ENCODE data around the gene TMEM132A.

Gene TMEM132A

GRCh38 chr11:60924906-60925853 lies 920 bp downstream of the TMEM132A start:
- peaks cover 36% of the 10 kb centered on the region for H3K36me3 ChIP-seq (ENCODE audit: insufficient read depth, low read length)
- H3K4me1 ChIP-seq (ENCODE audit: insufficient read depth, low read length), result no peaks in the 10 kb centered on the region
- no peak overlapping the region for H3K4me2 ChIP-seq (ENCODE audit: insufficient read depth, low read length)
- H3K27me3 ChIP-seq (ENCODE audit: insufficient read depth, low read length, poor library complexity), result no peaks in the 10 kb centered on the region
- peaks cover 37% of the 10 kb centered on the region for H4K20me1 ChIP-seq (ENCODE audit: insufficient read depth, low read length)
- H2AFZ ChIP-seq (ENCODE audit: low read depth, low read length), result no peak overlapping the region
- ATAC-seq (ENCODE audit: insufficient read depth, low read depth) (no peak), DNase-seq (no peak)
- H3K9me3 ChIP-seq (ENCODE audit: insufficient read depth, low read length, severe bottlenecking), result no peaks in the 10 kb centered on the region
- no peak overlapping the region for H3K27ac ChIP-seq (ENCODE audit: low read length)
- no peak overlapping the region for H3K4me3 ChIP-seq (ENCODE audit: low read depth in 1 of 2, low read length in 2 of 2)
- no peak overlapping the region for H3K9ac ChIP-seq (ENCODE audit: low read depth, low read length)
- no peaks in the 10 kb centered on the region for H3K79me2 ChIP-seq (ENCODE audit: insufficient read depth, low read length)
- TF ChIP-seq CTCF (IDR thresholded peaks at IDR 0.05; ENCODE audit: borderline replicate concordance, extremely low read depth, low read length, poor library complexity, severe bottlenecking) (no peak), EZH2 (IDR thresholded peaks at IDR 0.05; ENCODE audit: borderline replicate concordance, low read depth, low read length, severe bottlenecking) (no peak)

- H3K4me1 ChIP-seq (ENCODE audit: insufficient read depth, low read length), result no peaks in the 10 kb centered on the region
- no peak overlapping the region for H2AFZ ChIP-seq (ENCODE audit: low read depth, low read length)
- no peak overlapping the region for H3K4me3 ChIP-seq (ENCODE audit: low read depth in 1 of 2, low read length in 2 of 2)
- ATAC-seq (ENCODE audit: insufficient read depth, low read depth) (no peak), DNase-seq (no peak)
- TF ChIP-seq EZH2 (IDR thresholded peaks at IDR 0.05; ENCODE audit: borderline replicate concordance, low read depth, low read length, severe bottlenecking) (no peak), CTCF (IDR thresholded peaks at IDR 0.05; ENCODE audit: borderline replicate concordance, extremely low read depth, low read length, poor library complexity, severe bottlenecking) (no peak)
- peaks cover 29% of the 10 kb centered on the region for H3K36me3 ChIP-seq (ENCODE audit: insufficient read depth, low read length)
- H3K27ac ChIP-seq (ENCODE audit: low read length), result no peak overlapping the region
- no peaks in the 10 kb centered on the region for H3K27me3 ChIP-seq (ENCODE audit: insufficient read depth, low read length, poor library complexity)
- H4K20me1 ChIP-seq (ENCODE audit: insufficient read depth, low read length), result peaks cover 31% of the 10 kb centered on the region
- H3K79me2 ChIP-seq (ENCODE audit: insufficient read depth, low read length), result no peaks in the 10 kb centered on the region
- no peak overlapping the region for H3K9ac ChIP-seq (ENCODE audit: low read depth, low read length)
- no peaks in the 10 kb centered on the region for H3K9me3 ChIP-seq (ENCODE audit: insufficient read depth, low read length, severe bottlenecking)
- no peak overlapping the region for H3K4me2 ChIP-seq (ENCODE audit: insufficient read depth, low read length)
These were observed 1.6 kb downstream of the TMEM132A start for GRCh38 chr11:60925868-60926267.

GRCh38 chr11:60926500-60926899 lies 2.2 kb downstream of the TMEM132A start:
- Histone ChIP-seq H3K79me2 (ENCODE audit: insufficient read depth, low read length) (no peaks in the 10 kb centered on the region), H3K36me3 (ENCODE audit: insufficient read depth, low read length) (peaks cover 23% of the 10 kb centered on the region), H3K27ac (ENCODE audit: low read length) (no peak overlapping the region), H3K27me3 (ENCODE audit: insufficient read depth, low read length, poor library complexity) (no peaks in the 10 kb centered on the region), H4K20me1 (ENCODE audit: insufficient read depth, low read length) (peaks cover 28% of the 10 kb centered on the region), H3K4me1 (ENCODE audit: insufficient read depth, low read length) (no peaks in the 10 kb centered on the region), H3K4me2 (ENCODE audit: insufficient read depth, low read length) (no peak overlapping the region), H3K4me3 (ENCODE audit: low read depth in 1 of 2, low read length in 2 of 2) (no peak overlapping the region), H3K9me3 (ENCODE audit: insufficient read depth, low read length, severe bottlenecking) (no peaks in the 10 kb centered on the region), H2AFZ (ENCODE audit: low read depth, low read length) (no peak overlapping the region), H3K9ac (ENCODE audit: low read depth, low read length) (no peak overlapping the region)
- ATAC-seq (ENCODE audit: insufficient read depth, low read depth), result no peak
- no peak for TF ChIP-seq EZH2 (IDR thresholded peaks at IDR 0.05; ENCODE audit: borderline replicate concordance, low read depth, low read length, severe bottlenecking)
- no peak for TF ChIP-seq CTCF (IDR thresholded peaks at IDR 0.05; ENCODE audit: borderline replicate concordance, extremely low read depth, low read length, poor library complexity, severe bottlenecking)
- no peak for DNase-seq

Data from DND-41 (cell line).